PC-9 (cell line): ENCODE results near the gene TCEA3. TPM values are rescaled to one million over a fixed set of nuclear protein-coding genes. Genes with fewer than 3 reads are reported as not detected.
A peak's percentile ranks its signal among the peaks of the same experiment; 100 is the strongest.

Experiments used
- BruUV-seq: library from RNA; stranded (reverse); fragments of 400-500 nt; replicated peaks from 2 replicates; lab custom pipeline; 2021; lab: Mats Ljungman, UMichigan
- CTCF ChIA-PET: fragments of 300-600 bp; sonication (Branson Sonifier 250); formaldehyde crosslinking; loops from one replicate; lab custom pipeline; 2022; ENCODE audit warnings: antibody characterized with exemption; lab: Charles Lee
- POLR2A ChIA-PET: fragments of 300-600 bp; sonication (Branson Sonifier 250); formaldehyde crosslinking; loops from one replicate; lab custom pipeline; 2022; ENCODE audit warnings: antibody characterized with exemption; ENCODE audit not compliant: unreplicated experiment; lab: Charles Lee
- DNase-seq, 2 experiments: peaks; one replicate each; pipeline versions ENCODE4 v3.0.0 to v3.0.0-alpha.2; 2015 to 2022; ENCODE audit warnings: mixed read lengths in 1 of 2
- H2AFZ ChIP-seq: fragments of 200-600 bp; sonication (generic); 2 replicates; pipeline ENCODE4 v1.8.1; 2017; ENCODE audit warnings: antibody characterized with exemption
- H3F3A ChIP-seq: fragments of 200-600 bp; sonication (generic); 2 replicates; pipeline ENCODE4 v1.8.1; 2017; ENCODE audit warnings: antibody characterized with exemption, mild to moderate bottlenecking, low read depth; ENCODE audit not compliant: insufficient read depth
- H3K27ac ChIP-seq: fragments of 200-600 bp; sonication (generic); 2 replicates; pipeline ENCODE4 v1.6.1; 2016; ENCODE audit warnings: mixed run types
- H3K27me3 ChIP-seq: fragments of 200-600 bp; sonication (generic); 2 replicates; pipeline ENCODE4 v1.6.1; 2016; ENCODE audit warnings: low read depth, mixed run types; ENCODE audit not compliant: insufficient read depth
- H3K36me3 ChIP-seq: fragments of 200-600 bp; sonication (generic); 2 replicates; pipeline ENCODE4 v1.6.1; 2016; ENCODE audit warnings: low read depth, mixed run types
- H3K4me1 ChIP-seq: fragments of 200-600 bp; sonication (generic); replicated peaks from 2 replicates; pipeline ENCODE4 v1.6.1; 2016; ENCODE audit warnings: mixed run types; ENCODE audit not compliant: insufficient read depth
- H3K4me2 ChIP-seq: fragments of 200-600 bp; sonication (generic); 2 replicates; pipeline ENCODE4 v1.6.1; 2017; ENCODE audit warnings: mixed run types
- H3K4me3 ChIP-seq: fragments of 200-600 bp; sonication (generic); 2 replicates; pipeline ENCODE4 v1.6.1; 2016; ENCODE audit warnings: mixed run types
- H3K79me2 ChIP-seq: fragments of 200-600 bp; sonication (generic); 2 replicates; pipeline ENCODE4 v1.6.1; 2017; ENCODE audit warnings: low read depth, mixed run types
- H3K9me2 ChIP-seq: fragments of 200-600 bp; sonication (generic); 2 replicates; pipeline ENCODE4 v1.8.1; 2017; ENCODE audit warnings: mild to moderate bottlenecking; ENCODE audit not compliant: insufficient read depth
- H3K9me3 ChIP-seq: fragments of 200-600 bp; sonication (generic); 2 replicates; pipeline ENCODE4 v1.8.1; 2016; ENCODE audit warnings: low read depth; ENCODE audit not compliant: insufficient read depth
- H4K20me1 ChIP-seq: fragments of 200-600 bp; sonication (generic); 2 replicates; pipeline ENCODE4 v1.8.1; 2017; ENCODE audit not compliant: insufficient read depth
- EZH2 ChIP-seq: fragments of 200-600 bp; sonication (generic); IDR thresholded peaks from 2 replicates; pipeline ENCODE4 v1.8.0; 2017; ENCODE audit warnings: antibody characterized with exemption, low read depth
- intact Hi-C: fragments of 100-400 bp; cut with micrococcal nuclease; formaldehyde crosslinking; loops from one replicate; pipeline ENCODE4 v1.10.0; 2022; ENCODE audit not compliant: unreplicated experiment
- total RNA-seq: library from RNA; stranded (reverse); gene quantifications from 2 replicates; pipeline ENCODE4 v1.2.3, GENCODE V29; 2021
- TF ChIP-seq, protein P1 (sequence below): fragments of 200-600 bp; sonication (generic); conservative IDR thresholded peaks from 2 replicates; pipeline ENCODE4 v1.6.1; 2017; ENCODE audit warnings: mixed run types, antibody characterized with exemption, mild to moderate bottlenecking, moderate library complexity

TCEA3 gene
- total RNA-seq, 1 experiment from 2014 or later = 2.7 TPM

DNA sequence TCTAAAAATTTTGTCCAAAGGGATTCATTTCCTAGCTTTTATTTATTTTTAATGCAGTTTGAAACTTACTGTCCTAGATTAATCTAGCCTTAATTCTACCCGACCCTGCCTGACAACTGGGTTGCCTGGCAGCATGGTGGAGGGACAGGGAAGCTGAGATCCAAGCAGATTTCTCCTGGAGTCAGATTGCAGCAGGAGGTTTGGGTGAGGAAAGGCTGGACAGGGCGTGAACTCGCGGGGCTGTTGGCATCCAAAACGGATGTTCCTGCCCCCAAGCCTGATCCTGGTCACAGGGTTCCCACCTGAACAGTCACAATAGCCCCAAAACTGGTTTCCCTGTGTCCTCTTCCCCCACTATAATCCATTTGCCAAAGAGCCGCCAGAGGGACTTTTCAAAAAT lies 23.2 kb downstream of the TCEA3 start:
- Histone ChIP-seq H4K20me1 (no peaks in the 10 kb centered on the region), H3K9me2 (no peaks in the 10 kb centered on the region), H3K9me3 (no peaks in the 10 kb centered on the region), H3K27ac (no peak overlapping the region), H3K4me2 (no peak overlapping the region), H3F3A (peaks cover 23% of the 10 kb centered on the region), H3K36me3 (no peaks in the 10 kb centered on the region), H3K4me1 (peaks cover 31% of the 10 kb centered on the region), H3K27me3 (no peaks in the 10 kb centered on the region), H2AFZ (no peak overlapping the region), H3K79me2 (no peaks in the 10 kb centered on the region), H3K4me3 (no peak overlapping the region)
- ChIA-PET POLR2A (interaction anchor here (0.6 kb wide), 1 partner anchor 12 kb away, joined by 3 read pairs; no protein-coding TSS in a partner anchor), CTCF (interaction anchor here (0.6 kb wide), 1 partner anchor 427 kb away, joined by 3 read pairs; no protein-coding TSS in a partner anchor)
- intact Hi-C loops = loop anchor here (5.0 kb wide), 1 partner anchor 76 kb away; no protein-coding TSS in a partner anchor
- TF ChIP-seq EZH2 = no peak
- TF ChIP-seq, protein P1, sequence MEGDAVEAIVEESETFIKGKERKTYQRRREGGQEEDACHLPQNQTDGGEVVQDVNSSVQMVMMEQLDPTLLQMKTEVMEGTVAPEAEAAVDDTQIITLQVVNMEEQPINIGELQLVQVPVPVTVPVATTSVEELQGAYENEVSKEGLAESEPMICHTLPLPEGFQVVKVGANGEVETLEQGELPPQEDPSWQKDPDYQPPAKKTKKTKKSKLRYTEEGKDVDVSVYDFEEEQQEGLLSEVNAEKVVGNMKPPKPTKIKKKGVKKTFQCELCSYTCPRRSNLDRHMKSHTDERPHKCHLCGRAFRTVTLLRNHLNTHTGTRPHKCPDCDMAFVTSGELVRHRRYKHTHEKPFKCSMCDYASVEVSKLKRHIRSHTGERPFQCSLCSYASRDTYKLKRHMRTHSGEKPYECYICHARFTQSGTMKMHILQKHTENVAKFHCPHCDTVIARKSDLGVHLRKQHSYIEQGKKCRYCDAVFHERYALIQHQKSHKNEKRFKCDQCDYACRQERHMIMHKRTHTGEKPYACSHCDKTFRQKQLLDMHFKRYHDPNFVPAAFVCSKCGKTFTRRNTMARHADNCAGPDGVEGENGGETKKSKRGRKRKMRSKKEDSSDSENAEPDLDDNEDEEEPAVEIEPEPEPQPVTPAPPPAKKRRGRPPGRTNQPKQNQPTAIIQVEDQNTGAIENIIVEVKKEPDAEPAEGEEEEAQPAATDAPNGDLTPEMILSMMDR = no peak
- DNase-seq = peak; percentile 37 to 39
- no TSS peak for BruUV-seq

DNA sequence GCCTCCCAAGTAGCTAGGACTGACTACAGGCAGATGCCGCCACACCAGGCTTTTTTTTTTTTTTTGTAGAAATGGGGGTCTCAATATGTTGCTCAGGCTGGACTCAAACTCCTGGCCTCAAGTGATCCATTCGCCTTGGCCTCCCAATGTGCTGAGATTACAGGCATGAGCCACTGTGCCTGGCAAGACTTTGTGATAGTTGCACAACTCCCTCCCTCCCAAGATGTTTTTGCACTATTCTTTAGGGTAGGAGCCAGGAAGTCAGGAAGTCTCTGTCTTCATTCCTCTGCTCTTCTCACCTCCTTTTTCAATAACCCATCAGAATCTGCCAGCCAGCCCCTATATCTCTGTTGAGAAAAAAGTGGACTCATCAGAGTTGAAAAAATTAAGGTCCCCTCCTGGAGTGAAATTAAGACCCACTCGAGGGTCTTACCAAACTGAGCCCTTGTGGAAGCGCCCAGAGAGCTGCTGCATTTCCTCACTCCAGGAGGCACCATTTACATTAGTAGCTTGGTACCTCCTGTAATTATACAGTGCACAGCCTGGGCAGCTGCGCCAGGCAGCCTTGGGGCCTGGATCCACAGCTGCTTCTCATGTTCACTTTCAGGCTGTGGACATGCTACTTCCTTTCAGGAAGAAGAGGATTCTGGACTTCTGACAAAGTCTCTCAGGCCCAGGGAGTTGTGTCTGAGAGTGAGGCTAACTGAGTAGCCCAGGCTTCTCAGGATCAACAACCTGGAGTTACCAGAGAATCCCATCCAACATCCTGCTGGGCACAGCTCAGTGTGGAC lies 24.0 kb downstream of the TCEA3 start:
- Histone ChIP-seq H4K20me1 (no peaks in the 10 kb centered on the region), H3K9me2 (no peaks in the 10 kb centered on the region), H3K4me3 (no peak overlapping the region), H3K27ac (no peak overlapping the region), H3K36me3 (no peaks in the 10 kb centered on the region), H3K4me2 (no peak overlapping the region), H3F3A (peaks cover 23% of the 10 kb centered on the region), H3K9me3 (no peaks in the 10 kb centered on the region), H3K4me1 (peaks cover 31% of the 10 kb centered on the region), H2AFZ (no peak overlapping the region), H3K79me2 (no peaks in the 10 kb centered on the region), H3K27me3 (no peaks in the 10 kb centered on the region)
- no peak for TF ChIP-seq EZH2
- TF ChIP-seq, protein P1 = no peak
- DNase-seq = no peak
- BruUV-seq = no TSS peak
- POLR2A ChIA-PET = no interaction called here
- CTCF ChIA-PET = interaction anchor here (0.6 kb wide), 1 partner anchor 426 kb away, joined by 3 read pairs; no protein-coding TSS in a partner anchor
- intact Hi-C loops = loop anchor here (5.0 kb wide), 1 partner anchor 77 kb away; no protein-coding TSS in a partner anchor

DNA sequence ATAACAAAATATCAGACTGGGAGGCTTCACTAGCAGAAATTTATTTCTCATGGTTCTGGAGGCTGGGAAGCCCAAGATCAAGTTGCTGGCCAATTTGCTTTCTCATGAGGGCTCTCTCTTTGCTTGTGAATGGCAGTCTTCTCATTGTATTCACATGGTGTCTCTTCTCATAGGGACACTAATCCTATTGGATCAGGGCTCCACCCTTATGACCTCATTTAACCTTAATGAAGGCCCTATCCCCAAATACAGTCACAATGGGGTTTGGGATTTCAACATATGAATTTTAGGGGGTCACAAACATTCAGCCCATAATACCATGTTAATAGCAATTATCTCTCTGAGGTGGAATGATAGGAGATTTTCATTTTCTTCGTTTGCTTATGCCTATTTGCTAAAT lies 25.3 kb downstream of the TCEA3 start:
- no peak for DNase-seq
- no peak overlapping the region for H2AFZ ChIP-seq
- H3K36me3 ChIP-seq = no peaks in the 10 kb centered on the region
- no peaks in the 10 kb centered on the region for H3K79me2 ChIP-seq
- no peak for TF ChIP-seq EZH2
- TF ChIP-seq, protein P1 = no peak
- no peaks in the 10 kb centered on the region for H4K20me1 ChIP-seq
- H3F3A ChIP-seq = peaks cover 16% of the 10 kb centered on the region
- CTCF ChIA-PET = no interaction called here
- no peaks in the 10 kb centered on the region for H3K9me2 ChIP-seq
- no TSS peak for BruUV-seq
- POLR2A ChIA-PET = no interaction called here
- no peaks in the 10 kb centered on the region for H3K27me3 ChIP-seq
- H3K9me3 ChIP-seq = no peaks in the 10 kb centered on the region
- H3K4me2 ChIP-seq = no peak overlapping the region
- H3K4me3 ChIP-seq = no peak overlapping the region
- intact Hi-C loops = no loop called here
- H3K4me1 ChIP-seq = peaks cover 27% of the 10 kb centered on the region
- no peak overlapping the region for H3K27ac ChIP-seq
